T-helper 1 cell treated with Interleukin-12 subunit alpha and Interleukin-12 subunit beta and Interleukin-4 antibody, amounts not matched to agents 30 μg/mL and 1 μg/mL, for 36 hours (primary cell): ENCODE data around the gene GP1BB.

Experiments
- H3K27ac Mint-ChIP-seq: one replicate; pipeline ENCODE4 v1.8.0; 2021; ENCODE audit warnings: mild to moderate bottlenecking, mixed read lengths
- H3K27me3 Mint-ChIP-seq: one replicate; pipeline ENCODE4 v1.8.0; 2021; ENCODE audit warnings: low read depth, mixed read lengths
- H3K36me3 Mint-ChIP-seq: one replicate; pipeline ENCODE4 v1.8.0; 2021; ENCODE audit warnings: low read depth, mixed read lengths
- H3K4me1 Mint-ChIP-seq: one replicate; pipeline ENCODE4 v1.8.0; 2021; ENCODE audit warnings: low read depth, mixed read lengths
- H3K4me3 Mint-ChIP-seq: one replicate; pipeline ENCODE4 v1.8.0; 2021; ENCODE audit warnings: mild to moderate bottlenecking, moderate library complexity, mixed read lengths
- H3K9me3 Mint-ChIP-seq: one replicate; pipeline ENCODE4 v1.8.0; 2021; ENCODE audit warnings: mixed read lengths

GP1BB gene

GRCh38 chr22:19704355-19705015 is 18.9 kb upstream of the GP1BB start:
- H3K4me1 Mint-ChIP-seq, result no peaks in the 10 kb centered on the region
- no peaks in the 10 kb centered on the region for H3K9me3 Mint-ChIP-seq
- H3K36me3 Mint-ChIP-seq, result no peaks in the 10 kb centered on the region
- peaks cover 11% of the 10 kb centered on the region for H3K27me3 Mint-ChIP-seq
- H3K4me3 Mint-ChIP-seq, result no peak overlapping the region
- H3K27ac Mint-ChIP-seq, result no peak overlapping the region

- Mint-ChIP-seq H3K4me3 (no peak overlapping the region), H3K27me3 (peaks cover 9% of the 10 kb centered on the region), H3K36me3 (no peaks in the 10 kb centered on the region), H3K4me1 (no peaks in the 10 kb centered on the region), H3K27ac (no peak overlapping the region), H3K9me3 (no peaks in the 10 kb centered on the region)
Observed at GRCh38 chr22:19705181-19705934, 18.0 kb upstream of the GP1BB start.

DNA sequence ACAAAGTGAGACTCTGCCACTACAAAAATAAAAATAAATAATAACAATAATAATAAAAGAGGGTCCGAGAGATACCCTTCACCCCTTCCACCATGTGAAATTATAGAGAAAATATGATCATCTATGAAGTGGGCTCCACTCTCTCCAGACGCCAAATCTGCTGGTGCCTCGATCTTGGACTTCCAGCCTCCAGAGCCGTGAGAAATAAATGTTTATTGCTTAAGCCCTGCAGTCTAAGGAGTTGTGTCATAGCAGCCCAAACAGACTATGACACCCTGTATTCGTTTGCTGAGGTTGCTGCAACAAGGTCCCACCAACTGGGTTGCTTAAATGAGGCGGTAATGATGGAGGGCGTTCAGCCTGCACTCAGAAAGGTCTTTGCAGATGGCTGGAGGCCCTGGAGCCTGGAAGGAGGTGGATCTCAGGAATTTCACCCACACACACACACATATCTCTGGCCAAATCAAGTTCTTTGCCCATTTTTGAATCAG is 16.6 kb upstream of the GP1BB start:
- H3K36me3 Mint-ChIP-seq, result no peaks in the 10 kb centered on the region
- peaks cover under 1% of the 10 kb centered on the region for H3K27me3 Mint-ChIP-seq
- no peaks in the 10 kb centered on the region for H3K4me1 Mint-ChIP-seq
- H3K4me3 Mint-ChIP-seq, result no peak overlapping the region
- H3K9me3 Mint-ChIP-seq, result no peaks in the 10 kb centered on the region
- H3K27ac Mint-ChIP-seq, result no peak overlapping the region

DNA sequence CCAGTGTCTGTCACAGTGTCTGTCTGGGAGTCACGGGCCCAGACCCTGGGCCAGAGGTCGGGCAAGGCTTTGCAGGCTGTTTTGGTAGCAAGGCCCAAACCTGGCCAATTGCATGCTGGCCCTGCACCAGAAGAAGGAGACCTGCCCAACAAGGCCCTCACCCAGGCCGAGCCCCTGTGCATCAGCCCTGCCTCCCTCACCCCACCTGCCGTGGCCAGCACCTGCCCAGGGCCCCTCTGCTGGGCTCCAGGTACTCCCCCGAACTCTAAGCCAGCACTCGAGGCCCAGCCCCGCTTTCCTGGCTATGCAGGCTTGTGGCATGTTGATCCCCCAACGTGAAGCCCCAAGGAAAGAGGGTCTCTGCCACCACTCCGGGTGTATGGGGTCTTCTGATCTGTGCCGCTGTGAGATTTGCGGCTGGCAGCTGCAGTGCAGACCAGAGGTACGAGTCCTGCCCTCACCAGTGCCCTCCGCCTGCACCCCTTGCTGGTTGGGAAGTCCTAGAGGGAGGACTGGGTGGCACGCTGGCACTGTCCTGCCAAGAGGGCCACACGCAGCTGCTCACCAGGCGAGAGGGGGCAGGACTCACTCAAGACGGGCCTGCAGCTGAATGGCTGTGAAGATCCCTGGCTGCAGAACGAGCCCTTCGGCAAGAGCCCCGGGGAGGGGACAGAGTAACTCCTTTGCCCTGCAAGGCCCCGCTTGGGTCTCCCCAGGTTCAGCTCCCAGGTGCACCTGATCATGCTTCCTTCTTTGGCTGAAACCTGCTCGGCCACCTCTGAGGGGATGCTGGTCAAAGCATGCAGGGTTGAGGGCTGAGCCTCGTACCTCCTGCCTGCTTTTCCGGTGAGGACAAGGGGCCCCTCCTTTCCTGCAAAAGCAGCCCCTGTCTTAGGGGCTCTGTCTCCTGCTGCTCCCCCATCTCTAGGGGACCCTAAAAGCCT is 15.7 kb upstream of the GP1BB start:
- Mint-ChIP-seq H3K27me3 (peaks cover 7% of the 10 kb centered on the region), H3K36me3 (no peaks in the 10 kb centered on the region), H3K27ac (no peak overlapping the region)

DNA sequence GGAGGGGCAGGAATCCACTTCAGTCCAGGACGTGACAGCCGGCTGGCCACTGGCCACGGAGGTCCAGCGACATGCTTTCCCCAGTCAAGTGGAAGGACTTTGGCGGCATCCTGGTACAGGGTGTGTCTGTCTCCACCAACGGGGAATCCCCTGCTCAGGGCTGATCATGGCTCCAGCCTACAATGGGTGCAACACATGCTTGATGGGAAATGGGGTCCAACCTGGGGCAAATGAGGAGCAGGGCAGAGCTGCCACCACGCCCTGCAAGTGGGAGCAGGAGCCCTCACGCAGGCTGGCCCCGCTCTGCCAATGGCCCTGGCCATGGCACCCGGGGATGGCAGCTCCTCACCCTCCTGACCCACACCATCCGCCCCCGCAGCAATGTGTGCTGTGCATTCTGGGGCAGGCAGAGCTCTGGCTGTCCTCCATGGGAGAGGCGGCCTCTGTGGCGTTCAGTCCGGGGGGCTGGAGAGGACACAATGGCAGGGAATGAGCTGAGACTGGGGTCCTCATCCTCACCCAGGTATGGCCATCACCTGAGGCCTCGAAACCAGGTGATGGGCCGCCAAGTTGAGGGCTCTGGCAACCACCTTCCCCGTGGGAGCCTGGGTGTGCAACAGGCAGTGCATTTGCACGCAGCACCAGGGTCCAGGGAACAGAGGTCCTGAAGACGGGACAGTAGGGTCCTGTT is 14.9 kb upstream of the GP1BB start:
- Mint-ChIP-seq H3K9me3 (no peaks in the 10 kb centered on the region), H3K4me3 (no peak overlapping the region), H3K36me3 (no peaks in the 10 kb centered on the region), H3K4me1 (no peaks in the 10 kb centered on the region), H3K27me3 (peaks cover 15% of the 10 kb centered on the region), H3K27ac (no peak overlapping the region)

More for the DNA sequence above, 15.7 kb upstream of the GP1BB start:
- H3K9me3 Mint-ChIP-seq, result no peaks in the 10 kb centered on the region
- no peak overlapping the region for H3K4me3 Mint-ChIP-seq
- H3K4me1 Mint-ChIP-seq, result no peaks in the 10 kb centered on the region

- Mint-ChIP-seq H3K27me3 (peaks cover 19% of the 10 kb centered on the region), H3K27ac (no peak overlapping the region), H3K4me1 (peaks cover 1% of the 10 kb centered on the region), H3K9me3 (no peaks in the 10 kb centered on the region), H3K36me3 (no peaks in the 10 kb centered on the region), H3K4me3 (no peak overlapping the region)
Observed at GRCh38 chr22:19709063-19709769, 14.1 kb upstream of the GP1BB start.

- no peaks in the 10 kb centered on the region for H3K9me3 Mint-ChIP-seq
- no peak overlapping the region for H3K4me3 Mint-ChIP-seq
- peaks cover 21% of the 10 kb centered on the region for H3K27me3 Mint-ChIP-seq
- H3K27ac Mint-ChIP-seq, result no peak overlapping the region
- no peaks in the 10 kb centered on the region for H3K36me3 Mint-ChIP-seq
- H3K4me1 Mint-ChIP-seq, result peaks cover 1% of the 10 kb centered on the region
Observed at GRCh38 chr22:19710020-19710768, 13.1 kb upstream of the GP1BB start.

GRCh38 chr22:19710769-19711106 is 12.6 kb upstream of the GP1BB start:
- Mint-ChIP-seq H3K27me3 (peaks cover 22% of the 10 kb centered on the region), H3K4me3 (no peak overlapping the region), H3K9me3 (no peaks in the 10 kb centered on the region), H3K36me3 (no peaks in the 10 kb centered on the region), H3K27ac (no peak overlapping the region), H3K4me1 (peaks cover 1% of the 10 kb centered on the region)

DNA sequence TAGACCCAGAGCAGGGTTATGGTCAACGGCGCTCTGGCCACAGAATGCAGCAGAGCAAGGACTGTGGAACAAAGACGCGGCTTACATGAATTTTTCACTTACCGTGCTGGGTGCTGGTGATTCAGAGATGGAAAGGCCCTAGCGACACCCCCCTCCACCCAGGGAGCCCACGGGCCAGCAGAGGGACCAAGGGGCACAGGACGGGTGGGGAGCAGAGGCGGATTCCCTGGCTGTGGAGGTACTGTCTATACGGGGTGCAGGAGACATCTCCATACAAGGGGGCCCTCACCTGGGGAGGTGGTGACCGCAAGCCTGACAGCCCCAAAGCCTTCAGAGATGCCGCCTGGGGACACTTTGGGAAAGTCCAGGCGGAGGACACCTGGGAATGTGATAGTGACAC is 10.1 kb upstream of the GP1BB start:
- Mint-ChIP-seq H3K27ac (no peak overlapping the region), H3K27me3 (peaks cover 26% of the 10 kb centered on the region), H3K4me3 (no peak overlapping the region), H3K36me3 (no peaks in the 10 kb centered on the region), H3K4me1 (peaks cover 3% of the 10 kb centered on the region), H3K9me3 (no peaks in the 10 kb centered on the region)

DNA sequence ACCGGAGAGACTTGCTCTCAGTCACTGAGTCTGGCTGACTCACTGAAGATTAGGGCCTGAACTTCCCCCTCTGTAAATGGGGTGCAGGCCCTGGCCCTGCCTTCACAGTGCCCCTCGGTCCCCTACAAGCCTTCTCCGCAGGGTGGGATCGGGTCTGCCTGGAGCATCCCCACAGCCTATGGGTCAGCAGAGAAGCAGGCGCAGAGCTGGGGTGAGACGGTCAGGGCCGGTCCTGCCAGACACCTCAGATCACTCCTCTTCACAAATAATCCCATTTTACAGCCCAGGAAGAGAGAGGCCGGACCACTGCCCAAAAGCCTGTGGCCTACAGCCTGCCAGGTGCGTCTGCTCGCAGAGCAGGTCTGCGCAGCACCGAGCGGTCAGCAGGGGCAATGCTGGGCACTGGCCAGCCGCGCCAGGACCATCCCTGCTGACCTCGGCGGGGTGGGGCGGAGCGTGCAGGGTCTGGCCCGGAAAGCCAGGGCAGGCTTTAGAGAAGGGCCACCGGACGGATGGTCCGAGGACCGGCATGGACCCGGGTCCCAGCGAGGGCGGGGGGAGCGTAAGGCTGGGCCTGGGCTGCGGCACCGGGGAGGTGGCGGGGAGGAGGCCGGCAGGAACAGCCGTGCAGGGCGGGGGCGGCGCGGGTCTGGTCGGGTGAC is 9.6 kb upstream of the GP1BB start:
- peak overlapping the region; percentile 63 for H3K4me3 Mint-ChIP-seq
- peaks cover 26% of the 10 kb centered on the region for H3K27me3 Mint-ChIP-seq
- peaks cover 3% of the 10 kb centered on the region for H3K4me1 Mint-ChIP-seq
- no peak overlapping the region for H3K27ac Mint-ChIP-seq
- no peaks in the 10 kb centered on the region for H3K9me3 Mint-ChIP-seq
- H3K36me3 Mint-ChIP-seq, result no peaks in the 10 kb centered on the region

- Mint-ChIP-seq H3K36me3 (no peaks in the 10 kb centered on the region), H3K27ac (no peak within 1 kb of the TSS), H3K4me1 (peaks cover 6% of the 10 kb centered on the region), H3K27me3 (peaks cover 30% of the 10 kb centered on the region), H3K9me3 (no peaks in the 10 kb centered on the region), H3K4me3 (peak within 1 kb of the TSS; percentile 63)
Observed at GRCh38 chr22:19714312-19715187, 8.8 kb upstream of the GP1BB start, which contains the start of gene SEPTIN5. SEPTIN5 (plus strand) TSS chr22:19714503; CDS start chr22:19714589, 86 bp downstream.
